ENCODE measurements around the gene CD38.

CD38 gene

DNA sequence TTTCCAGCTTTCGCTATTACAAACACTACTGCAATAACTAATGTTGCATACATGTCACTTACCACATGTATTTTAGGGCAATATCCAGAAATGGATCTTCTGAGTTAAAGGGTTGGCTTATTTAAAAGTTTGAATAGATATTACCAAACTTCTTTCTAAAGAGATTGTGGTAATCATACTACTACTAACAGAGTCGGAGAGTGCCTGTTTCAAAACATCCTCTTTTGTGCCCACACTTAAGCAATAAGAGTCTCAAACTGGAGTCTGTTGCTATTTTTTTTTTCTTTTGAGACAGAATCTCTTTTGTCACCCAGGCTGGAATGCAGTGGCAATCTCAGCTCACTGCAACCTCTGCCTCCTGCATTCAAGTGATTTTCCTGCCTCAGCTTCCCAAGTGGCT is 124.6 kb downstream of the CD38 start:
- DNase-seq = no peak

Measured in activated CD4-positive, CD25-positive, alpha-beta regulatory T cell (primary cell).